ENCODE results near the gene TIA1. TPM values are rescaled to one million over a fixed set of nuclear protein-coding genes. Genes with fewer than 3 reads are reported as not detected.
"Not testable (repeated sequence)": the region's sequence is repeated elsewhere in the genome, so short reads cannot be mapped to it uniquely, and the experiment has no call there.

The TIA1 gene
- total and polyA plus RNA-seq, 7 donors, result 17.4 to 38.1 (median 26.1) TPM

- WGBS, 3 donors, result 93 to 96% (median 95%) methylated on average over 2 of the region's 2 CpGs
- Histone ChIP-seq H3K36me3 (ENCODE audit: insufficient read depth in 1 of 2, low read depth in 1 of 2) (peaks cover 7 to 92% of the 10 kb centered on the region in 2 donors), H3K4me1 (no peaks in the 10 kb centered on the region), H3K27me3 (ENCODE audit: insufficient read depth in 3 of 3, low read length in 2 of 3) (no peaks in the 10 kb centered on the region), H3K27ac (no peak overlapping the region), H3K9me3 (no peaks in the 10 kb centered on the region), H3K4me3 (no peak overlapping the region)
- DNase-seq (no peak), ATAC-seq (no peak)
- TF ChIP-seq CTCF (IDR thresholded peaks at IDR 0.05), result no peak
- intact Hi-C loops (cut with DNase I), result no loop called here
Observed at GRCh38 chr2:70280242-70280798, 31.9 kb upstream of the TIA1 start.

- ATAC-seq (peak in 1 of 4 donors; percentile 26), DNase-seq (no peak)
- H3K4me3 ChIP-seq, result no peak overlapping the region
- WGBS, 3 donors, result 33 to 50% (median 36%) methylated on average over 3 of the region's 3 CpGs
- intact Hi-C loops (cut with DNase I), result no loop called here
- TF ChIP-seq CTCF (IDR thresholded peaks at IDR 0.05), result no peak
- H3K27ac ChIP-seq, result peak overlapping the region; percentile 18
- H3K4me1 ChIP-seq, result no peaks in the 10 kb centered on the region
- H3K9me3 ChIP-seq, result no peaks in the 10 kb centered on the region
- no peaks in the 10 kb centered on the region for H3K27me3 ChIP-seq (ENCODE audit: insufficient read depth in 3 of 3, low read length in 2 of 3)
- peaks cover 5 to 27% of the 10 kb centered on the region in 2 donors for H3K36me3 ChIP-seq (ENCODE audit: insufficient read depth in 1 of 2, low read depth in 1 of 2)
Observed at GRCh38 chr2:70270323-70270722, 21.9 kb upstream of the TIA1 start.

GRCh38 chr2:70269422-70270302 lies 21.2 kb upstream of the TIA1 start:
- intact Hi-C loops (cut with DNase I); H3K27me3 ChIP-seq (ENCODE audit: insufficient read depth in 3 of 3, low read length in 2 of 3); H3K4me3 ChIP-seq; ATAC-seq; DNase-seq; H3K9me3 ChIP-seq; H3K4me1 ChIP-seq: not testable (repeated sequence)
- H3K36me3 ChIP-seq (ENCODE audit: insufficient read depth in 1 of 2, low read depth in 1 of 2), result peaks cover 0 to 27% of the 10 kb centered on the region in 2 donors
- H3K27ac ChIP-seq, result peak overlapping the region; percentile 18
- 87 to 93% (median 90%) methylated on average over 17 to 18 of the region's 18 CpGs for whole genome bisulfite sequencing, 3 donors

- H3K36me3 ChIP-seq (ENCODE audit: insufficient read depth in 1 of 2, low read depth in 1 of 2), result peaks cover 0 to 44% of the 10 kb centered on the region in 2 donors
- DNase-seq; ATAC-seq; H3K27me3 ChIP-seq (ENCODE audit: insufficient read depth in 3 of 3, low read length in 2 of 3); H3K4me1 ChIP-seq; intact Hi-C loops (cut with DNase I); H3K9me3 ChIP-seq; H3K4me3 ChIP-seq: not testable (repeated sequence)
- WGBS, 3 donors, result 96 to 98% (median 96%) methylated on average over 21 to 28 of the region's 30 CpGs
- peak overlapping the region; percentile 56 for H3K27ac ChIP-seq
Observed at GRCh38 chr2:70266925-70267324, 18.5 kb upstream of the TIA1 start.

GRCh38 chr2:70261501-70261900 lies 13.1 kb upstream of the TIA1 start:
- Histone ChIP-seq H3K4me3 (peak overlapping the region; percentile 48), H3K27ac (peak overlapping the region; percentile 87)

More at GRCh38 chr2:70261501-70261900, 13.1 kb upstream of the TIA1 start:
- Histone ChIP-seq H3K9me3 (no peaks in the 10 kb centered on the region), H3K36me3 (ENCODE audit: insufficient read depth in 1 of 2, low read depth in 1 of 2) (peaks cover 0 to 49% of the 10 kb centered on the region in 2 donors), H3K4me1 (peaks cover 38% of the 10 kb centered on the region), H3K27me3 (ENCODE audit: insufficient read depth in 3 of 3, low read length in 2 of 3) (no peaks in the 10 kb centered on the region)
- no peak for ATAC-seq
- intact Hi-C loops (cut with DNase I), result no loop called here
- WGBS, 3 donors, result 24 to 54% (median 33%) methylated on average over 1 of the region's 1 CpG
- no peak for TF ChIP-seq CTCF (IDR thresholded peaks at IDR 0.05)
- DNase-seq, result no peak
